Measurements from ENCODE around the gene POLQ.

GRCh38 chr3:121574449-121574848 is 28.7 kb upstream of the POLQ start:
- TF ChIP-seq CTCF (conservative IDR thresholded peaks at IDR 0.05; ENCODE audit: low read depth, low read length) (no peak), EZH2 (IDR thresholded peaks at IDR 0.05; ENCODE audit: borderline replicate concordance, low read depth, low read length, poor library complexity, severe bottlenecking) (no peak)
